DND-41 (cell line): Measurements from ENCODE around the gene SPEG.
A peak's percentile ranks its signal among the peaks of the same experiment; 100 is the strongest.

Experiments
- CTCF ChIP-seq: IDR thresholded peaks from 2 replicates; pipeline ENCODE4 v1.5.1; 2012; ENCODE audit warnings: borderline replicate concordance, low read length, moderate library complexity, mild to moderate bottlenecking; ENCODE audit not compliant: poor library complexity, severe bottlenecking; ENCODE audit errors: extremely low read depth
- EZH2 ChIP-seq: IDR thresholded peaks from 3 replicates; pipeline ENCODE4 v1.6.1; 2012; ENCODE audit warnings: borderline replicate concordance, low read depth, mild to moderate bottlenecking, moderate library complexity, low read length, inconsistent platforms; ENCODE audit not compliant: severe bottlenecking

GRCh38 chr2:219430633-219431615, 3.7 kb upstream of the SPEG start:
- TF ChIP-seq CTCF: peak; percentile 49
- TF ChIP-seq EZH2: no peak
